BE2C (cell line): ENCODE measurements around the gene SRBD1.
A peak's percentile ranks its signal among the peaks of the same experiment; 100 is the strongest.

Source experiments
- DNase-seq: peaks from one replicate; pipeline ENCODE4 v3.0.0-alpha.2; 2020
- H3K27me3 ChIP-seq: fragments of 250-450 bp; sonication (Bioruptor Pico); 2 replicates; pipeline ENCODE4 v1.5.1; 2020; ENCODE audit warnings: mild to moderate bottlenecking
- H3K36me3 ChIP-seq: fragments of 250-450 bp; sonication (Bioruptor Pico); 2 replicates; pipeline ENCODE4 v1.5.1; 2020; ENCODE audit warnings: mild to moderate bottlenecking
- H3K4me1 ChIP-seq: fragments of 250-450 bp; sonication (Bioruptor Pico); 2 replicates; pipeline ENCODE4 v1.5.1; 2020
- H3K4me3 ChIP-seq: 2 replicates; pipeline ENCODE4 v1.5.1; 2011; ENCODE audit warnings: low read depth, low read length
- H3K9me3 ChIP-seq: fragments of 250-450 bp; sonication (Bioruptor Pico); 2 replicates; pipeline ENCODE4 v1.5.1; 2020
- TF ChIP-seq, protein P1 (sequence below): IDR thresholded peaks from 2 replicates; pipeline ENCODE4 v1.5.1; 2012; ENCODE audit warnings: mild to moderate bottlenecking, low read depth, low read length

Gene SRBD1

DNA sequence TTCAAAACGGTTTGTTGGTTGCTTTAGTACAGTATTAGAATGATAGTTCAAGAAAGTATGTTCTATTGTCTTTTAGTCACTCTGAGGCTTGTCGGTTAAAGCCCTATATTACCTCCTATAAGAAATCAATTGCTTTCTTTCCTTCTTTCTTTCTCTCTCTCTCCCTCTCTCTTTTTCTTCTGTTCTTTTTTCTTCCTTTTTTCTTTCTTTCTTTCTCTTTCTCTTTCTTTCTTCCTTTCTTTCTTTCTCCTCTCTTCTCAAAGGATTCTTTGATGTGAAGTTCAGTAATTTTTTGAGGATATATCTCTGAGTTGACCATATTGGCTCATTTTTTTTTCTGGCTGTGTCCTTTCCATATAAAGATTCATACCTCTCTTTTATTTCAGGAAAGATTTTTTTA lies 249.4 kb downstream of the SRBD1 start:
- no peaks in the 10 kb centered on the region for H3K36me3 ChIP-seq
- peaks cover 5% of the 10 kb centered on the region for H3K4me1 ChIP-seq
- no peak overlapping the region for H3K4me3 ChIP-seq
- DNase-seq, result no peak
- no peaks in the 10 kb centered on the region for H3K27me3 ChIP-seq
- TF ChIP-seq, protein P1, sequence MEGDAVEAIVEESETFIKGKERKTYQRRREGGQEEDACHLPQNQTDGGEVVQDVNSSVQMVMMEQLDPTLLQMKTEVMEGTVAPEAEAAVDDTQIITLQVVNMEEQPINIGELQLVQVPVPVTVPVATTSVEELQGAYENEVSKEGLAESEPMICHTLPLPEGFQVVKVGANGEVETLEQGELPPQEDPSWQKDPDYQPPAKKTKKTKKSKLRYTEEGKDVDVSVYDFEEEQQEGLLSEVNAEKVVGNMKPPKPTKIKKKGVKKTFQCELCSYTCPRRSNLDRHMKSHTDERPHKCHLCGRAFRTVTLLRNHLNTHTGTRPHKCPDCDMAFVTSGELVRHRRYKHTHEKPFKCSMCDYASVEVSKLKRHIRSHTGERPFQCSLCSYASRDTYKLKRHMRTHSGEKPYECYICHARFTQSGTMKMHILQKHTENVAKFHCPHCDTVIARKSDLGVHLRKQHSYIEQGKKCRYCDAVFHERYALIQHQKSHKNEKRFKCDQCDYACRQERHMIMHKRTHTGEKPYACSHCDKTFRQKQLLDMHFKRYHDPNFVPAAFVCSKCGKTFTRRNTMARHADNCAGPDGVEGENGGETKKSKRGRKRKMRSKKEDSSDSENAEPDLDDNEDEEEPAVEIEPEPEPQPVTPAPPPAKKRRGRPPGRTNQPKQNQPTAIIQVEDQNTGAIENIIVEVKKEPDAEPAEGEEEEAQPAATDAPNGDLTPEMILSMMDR, result no peak
- no peaks in the 10 kb centered on the region for H3K9me3 ChIP-seq

DNA sequence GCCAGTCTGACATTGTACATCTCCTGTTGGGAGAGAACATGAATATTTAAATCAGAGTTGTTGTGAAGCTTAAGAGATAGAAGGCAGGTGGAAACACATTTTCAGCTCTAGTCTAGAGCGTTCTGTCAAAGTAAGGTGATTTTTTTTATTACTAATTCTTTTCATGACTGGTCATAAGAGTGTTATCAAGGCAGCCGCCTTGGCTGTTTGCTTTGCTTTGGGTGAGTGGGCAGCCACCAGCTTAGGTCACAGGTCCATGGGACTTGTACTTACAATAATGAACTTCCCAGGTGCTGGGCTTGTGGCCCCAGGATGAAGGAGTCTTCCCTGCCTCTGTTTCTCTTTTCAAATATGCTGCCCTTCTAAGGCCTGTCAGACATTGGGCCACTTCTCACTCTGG lies 256.3 kb downstream of the SRBD1 start:
- H3K36me3 ChIP-seq, result no peaks in the 10 kb centered on the region
- H3K27me3 ChIP-seq, result no peaks in the 10 kb centered on the region
- H3K4me3 ChIP-seq, result no peak overlapping the region
- H3K4me1 ChIP-seq, result no peaks in the 10 kb centered on the region
- DNase-seq, result no peak
- TF ChIP-seq, protein P1, result no peak
- no peaks in the 10 kb centered on the region for H3K9me3 ChIP-seq

DNA sequence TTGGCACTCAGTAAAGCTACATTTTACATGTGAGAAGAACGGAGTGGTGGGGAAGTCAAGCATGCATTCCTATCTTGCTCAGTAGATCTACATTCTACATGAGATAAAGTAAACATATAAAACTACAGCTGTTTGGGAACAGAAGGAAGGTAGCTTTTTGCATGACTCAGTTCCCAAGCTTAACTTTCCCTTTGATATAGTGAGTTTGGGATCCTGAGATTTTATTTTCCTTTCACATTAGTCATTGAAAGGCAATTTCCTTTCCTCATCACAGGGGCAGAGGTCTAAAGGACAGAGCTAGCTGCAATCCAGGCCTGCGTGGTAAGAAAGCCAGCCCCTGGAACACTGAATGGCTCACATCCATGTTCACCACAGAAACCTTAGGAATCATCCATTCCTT lies 257.2 kb downstream of the SRBD1 start:
- TF ChIP-seq, protein P1, result no peak
- no peaks in the 10 kb centered on the region for H3K9me3 ChIP-seq
- H3K4me1 ChIP-seq, result no peaks in the 10 kb centered on the region
- no peaks in the 10 kb centered on the region for H3K36me3 ChIP-seq
- H3K4me3 ChIP-seq, result no peak overlapping the region
- DNase-seq, result no peak
- no peaks in the 10 kb centered on the region for H3K27me3 ChIP-seq

DNA sequence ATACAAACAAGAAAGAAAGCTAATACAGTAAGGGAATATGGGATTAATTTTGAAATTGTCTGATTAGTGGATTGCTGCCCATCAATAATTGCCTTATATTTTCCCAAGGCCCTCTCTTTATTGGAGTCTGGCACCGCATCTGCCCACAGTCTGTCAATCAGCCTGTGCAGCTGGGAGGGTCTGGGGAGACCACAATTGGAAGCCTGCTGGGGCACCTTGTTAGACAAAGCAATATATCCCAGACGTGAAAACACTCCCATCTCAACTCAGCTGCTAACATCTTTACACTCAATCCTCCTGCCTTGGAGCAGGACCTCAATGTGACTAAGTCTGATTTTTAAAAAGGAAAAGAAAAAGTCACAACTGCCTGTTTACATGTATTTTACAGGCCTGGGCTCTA lies 258.6 kb downstream of the SRBD1 start:
- no peaks in the 10 kb centered on the region for H3K36me3 ChIP-seq
- no peaks in the 10 kb centered on the region for H3K27me3 ChIP-seq
- no peaks in the 10 kb centered on the region for H3K9me3 ChIP-seq
- H3K4me3 ChIP-seq, result no peak overlapping the region
- TF ChIP-seq, protein P1, result no peak
- DNase-seq, result no peak
- no peaks in the 10 kb centered on the region for H3K4me1 ChIP-seq

DNA sequence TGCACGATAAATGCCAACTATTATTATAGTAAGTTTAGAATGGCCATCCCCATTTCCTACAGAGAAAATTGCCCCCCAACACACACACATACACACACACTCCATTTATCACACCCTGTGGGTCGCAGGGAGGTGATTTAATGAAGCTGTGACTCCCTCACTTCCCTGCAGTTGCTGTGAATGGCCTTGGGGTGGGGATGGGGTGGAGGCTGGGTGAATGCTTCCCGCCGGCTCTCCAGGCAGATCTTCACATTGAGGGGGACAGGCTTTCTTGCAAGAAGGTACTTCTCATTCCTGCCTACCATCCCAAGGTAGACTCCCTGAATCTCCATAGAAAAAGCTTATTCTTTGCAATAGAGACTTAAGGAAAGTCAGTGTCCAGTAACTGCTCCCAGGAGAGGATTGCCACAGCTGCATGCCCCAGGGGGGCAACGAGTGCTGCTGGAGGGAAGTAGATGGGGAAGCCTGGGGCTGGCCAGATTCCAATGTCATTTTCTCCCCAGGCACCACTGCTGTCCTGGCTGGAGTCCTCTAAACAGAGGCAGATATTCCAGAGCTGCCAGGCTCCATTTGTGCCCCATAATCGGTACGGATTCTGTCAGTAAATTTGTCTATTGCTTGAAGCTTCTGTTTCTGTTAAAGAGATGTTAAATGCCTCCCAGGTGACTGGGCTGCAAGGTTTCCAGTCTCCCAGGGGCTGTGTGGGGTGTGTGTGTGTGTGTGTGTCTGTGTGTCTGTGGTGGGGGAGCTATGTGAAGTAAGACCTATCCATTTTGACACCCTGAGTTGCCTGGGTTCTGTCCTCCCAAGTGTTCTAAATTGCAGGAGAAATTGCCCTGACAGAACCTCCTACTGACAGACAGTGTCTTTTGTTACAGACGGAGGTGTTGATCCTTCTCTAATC lies 265.5 kb downstream of the SRBD1 start:
- Histone ChIP-seq H3K4me1 (no peaks in the 10 kb centered on the region), H3K36me3 (no peaks in the 10 kb centered on the region), H3K9me3 (no peaks in the 10 kb centered on the region), H3K27me3 (no peaks in the 10 kb centered on the region), H3K4me3 (no peak overlapping the region)
- peak; percentile 61 for DNase-seq
- TF ChIP-seq, protein P1, result no peak

DNA sequence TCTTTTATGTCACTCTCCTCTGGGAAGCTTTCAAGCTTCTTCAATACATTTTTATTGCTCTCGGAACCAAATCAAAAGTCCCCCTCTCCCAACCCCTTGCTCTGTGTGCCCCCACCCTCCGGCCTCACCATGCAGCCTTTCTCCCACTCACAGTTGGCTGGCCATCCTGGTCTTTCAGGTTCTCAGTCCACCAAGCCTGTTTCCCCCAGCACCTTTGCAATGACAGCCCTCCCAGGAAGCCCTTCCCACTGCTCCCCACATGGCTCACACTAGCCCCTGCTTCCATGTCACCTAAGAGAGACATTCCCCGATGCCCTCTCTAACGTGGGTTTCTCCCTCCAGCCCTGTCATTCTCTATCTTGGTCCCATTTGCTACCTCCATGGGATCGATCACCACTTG lies 266.6 kb downstream of the SRBD1 start:
- TF ChIP-seq, protein P1, result no peak
- Histone ChIP-seq H3K36me3 (no peaks in the 10 kb centered on the region), H3K4me3 (no peak overlapping the region), H3K4me1 (no peaks in the 10 kb centered on the region), H3K27me3 (no peaks in the 10 kb centered on the region), H3K9me3 (no peaks in the 10 kb centered on the region)
- no peak for DNase-seq
